SHP77 treated with DMSO at 0.1 percent for 48 hours (cell line): Measurements from ENCODE around the gene SUN2.

ENCODE experiments used
- DNase-seq: peaks from one replicate; lab custom pipeline; 2025; lab: John Stamatoyannopoulos, UW

The SUN2 gene

GRCh38 chr22:38751422-38752346 lies 4.1 kb downstream of the SUN2 start:
- peak; percentile 62 for DNase-seq

GRCh38 chr22:38751066-38751421 lies 4.8 kb downstream of the SUN2 start:
- DNase-seq, result no peak

- DNase-seq, result no peak
Observed at GRCh38 chr22:38750638-38751037, 5.2 kb downstream of the SUN2 start.

- DNase-seq, result no peak
Observed at GRCh38 chr22:38750104-38750503, 5.7 kb downstream of the SUN2 start.

- DNase-seq, result no peak
Observed at GRCh38 chr22:38748487-38749136, 7.2 kb downstream of the SUN2 start.

GRCh38 chr22:38745676-38746460 lies 9.9 kb downstream of the SUN2 start:
- DNase-seq, result no peak

- DNase-seq, result no peak
Observed at GRCh38 chr22:38744981-38745380, 10.8 kb downstream of the SUN2 start.

- no peak for DNase-seq
Observed at GRCh38 chr22:38742176-38742942, 13.4 kb downstream of the SUN2 start.

- DNase-seq, result no peak
Observed at GRCh38 chr22:38741576-38741975, 14.2 kb downstream of the SUN2 start.

- no peak for DNase-seq
Observed at GRCh38 chr22:38741166-38741565, 14.6 kb downstream of the SUN2 start.

GRCh38 chr22:38740754-38741153 lies 15.0 kb downstream of the SUN2 start:
- DNase-seq, result no peak

GRCh38 chr22:38740116-38740723 lies 15.6 kb downstream of the SUN2 start:
- no peak for DNase-seq

GRCh38 chr22:38739300-38740055 lies 16.3 kb downstream of the SUN2 start:
- no peak for DNase-seq

- no peak for DNase-seq
Observed at GRCh38 chr22:38738475-38739070, 17.2 kb downstream of the SUN2 start.

- DNase-seq, result no peak
Observed at GRCh38 chr22:38737302-38738060, 18.3 kb downstream of the SUN2 start.

- no peak for DNase-seq
Observed at GRCh38 chr22:38736257-38736570, 19.6 kb downstream of the SUN2 start.

GRCh38 chr22:38735465-38736256 lies 20.1 kb downstream of the SUN2 start:
- DNase-seq, result no peak

- DNase-seq, result no peak
Observed at GRCh38 chr22:38735126-38735464, 20.7 kb downstream of the SUN2 start.
